Glomerular endothelial cell (primary cell): ENCODE measurements around the gene ITGB3. TPM values are rescaled to one million over a fixed set of nuclear protein-coding genes. Genes with fewer than 3 reads are reported as not detected.
"Not testable (repeated sequence)": the region's sequence is repeated elsewhere in the genome, so short reads cannot be mapped to it uniquely, and the experiment has no call there.

Experiments
- DNase-seq: peaks from one replicate; pipeline ENCODE4 v3.0.0-alpha.2; 2011; ENCODE audit warnings: low read depth, low spot score; ENCODE audit errors: extremely low read depth
- total RNA-seq: library from RNA; depleted of rRNA; stranded (reverse); fragments of >200 nt; gene quantifications from 2 replicates; pipeline ENCODE4 v1.2.3, GENCODE V29; 2015

Gene ITGB3
- total RNA-seq = 111 and 185 TPM in 2 replicates

- no peak for DNase-seq
Measured at GRCh38 chr17:47253541-47254402, at the start of gene ITGB3. TSS of gene ITGB3 (plus strand) at chr17:47253827. CDS start at chr17:47253862, 35 bp downstream.

GRCh38 chr17:47203984-47204721 is 49.5 kb upstream of the ITGB3 start:
- DNase-seq = no peak

- DNase-seq = no peak
Measured at GRCh38 chr17:47204722-47205418, 48.8 kb upstream of the ITGB3 start.

- DNase-seq = no peak
Measured at GRCh38 chr17:47205419-47205963, 48.1 kb upstream of the ITGB3 start.

- no peak for DNase-seq
Measured at GRCh38 chr17:47207143-47208067, 46.2 kb upstream of the ITGB3 start.

GRCh38 chr17:47208744-47209488 is 44.7 kb upstream of the ITGB3 start, which contains the start of gene MYL4:
TSS of gene MYL4 (plus strand) at chr17:47209348. CDS start at chr17:47209423, 75 bp downstream.
- no peak for DNase-seq

GRCh38 chr17:47209499-47209898 is 44.1 kb upstream of the ITGB3 start:
- no peak for DNase-seq

- DNase-seq = no peak
Measured at GRCh38 chr17:47210105-47210504, 43.5 kb upstream of the ITGB3 start.

- no peak for DNase-seq
Measured at GRCh38 chr17:47210779-47211178, 42.8 kb upstream of the ITGB3 start.

GRCh38 chr17:47212458-47212857 is 41.2 kb upstream of the ITGB3 start:
- DNase-seq = no peak

- no peak for DNase-seq
Measured at GRCh38 chr17:47213540-47213939, 40.1 kb upstream of the ITGB3 start.

- no peak for DNase-seq
Measured at GRCh38 chr17:47214931-47215330, 38.7 kb upstream of the ITGB3 start.

GRCh38 chr17:47216821-47217220 is 36.8 kb upstream of the ITGB3 start:
- DNase-seq = not testable (repeated sequence)

- not testable (repeated sequence) for DNase-seq
Measured at GRCh38 chr17:47217279-47217678, 36.3 kb upstream of the ITGB3 start.

- DNase-seq = no peak
Measured at GRCh38 chr17:47218896-47219430, 34.7 kb upstream of the ITGB3 start.

- DNase-seq = no peak
Measured at GRCh38 chr17:47219621-47220475, 33.8 kb upstream of the ITGB3 start.

- no peak for DNase-seq
Measured at GRCh38 chr17:47220531-47220999, 33.1 kb upstream of the ITGB3 start.

GRCh38 chr17:47221154-47221553 is 32.5 kb upstream of the ITGB3 start:
- no peak for DNase-seq
